Fibroblast of gingiva (primary cell): ENCODE data around the gene NPFFR1.
"Not testable (repeated sequence)": the region's sequence is repeated elsewhere in the genome, so short reads cannot be mapped to it uniquely, and the experiment has no call there.

Experiments
- DNase-seq: peaks from one replicate; pipeline ENCODE4 v3.0.0-alpha.2; 2011; ENCODE audit warnings: low read depth

The NPFFR1 gene

GRCh38 chr10:70285476-70285831 lies 1.6 kb upstream of the NPFFR1 start:
- no peak for DNase-seq

DNA sequence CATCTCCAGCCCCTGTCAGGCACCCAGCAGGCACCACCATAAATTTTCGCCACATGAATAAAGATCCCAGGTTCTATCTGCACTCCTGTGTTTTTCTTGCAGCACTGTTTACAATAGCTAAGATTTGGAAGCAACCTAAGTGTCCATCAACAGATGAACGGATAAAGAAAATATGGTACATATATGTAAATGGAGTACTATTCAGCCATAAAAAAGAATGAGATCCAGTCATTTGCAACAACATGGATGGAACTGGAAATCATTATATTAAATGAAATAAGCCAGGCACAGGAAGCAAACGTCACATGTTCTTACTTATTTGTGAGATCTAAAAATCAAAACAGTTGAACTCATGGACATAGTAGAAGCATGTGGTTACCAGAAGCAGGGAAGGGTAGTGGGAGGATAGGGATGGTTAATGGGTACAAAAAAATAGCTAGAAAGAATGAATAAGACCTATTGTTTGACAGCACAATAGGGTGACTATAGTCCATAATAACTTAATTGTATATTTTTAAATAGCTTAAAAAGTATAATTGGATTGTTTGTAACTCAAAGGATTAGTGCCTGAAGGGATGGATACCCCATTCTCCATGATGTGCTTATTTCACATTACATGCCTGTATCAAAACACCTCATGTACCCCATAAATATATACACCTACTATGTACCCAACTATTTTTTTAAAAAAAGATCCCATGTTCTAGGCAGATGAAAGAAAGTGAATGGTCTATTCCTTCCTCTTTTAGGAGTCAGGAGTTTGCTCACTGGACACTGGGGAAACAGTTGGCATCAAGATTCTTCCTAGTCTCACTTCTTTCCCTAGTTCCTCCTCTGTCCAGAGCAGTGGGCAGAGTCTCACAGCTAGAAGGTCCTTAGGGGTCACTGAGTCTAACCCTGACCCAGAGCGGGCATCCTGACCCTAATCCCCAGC lies 1.0 kb upstream of the NPFFR1 start:
- DNase-seq = no peak

DNA sequence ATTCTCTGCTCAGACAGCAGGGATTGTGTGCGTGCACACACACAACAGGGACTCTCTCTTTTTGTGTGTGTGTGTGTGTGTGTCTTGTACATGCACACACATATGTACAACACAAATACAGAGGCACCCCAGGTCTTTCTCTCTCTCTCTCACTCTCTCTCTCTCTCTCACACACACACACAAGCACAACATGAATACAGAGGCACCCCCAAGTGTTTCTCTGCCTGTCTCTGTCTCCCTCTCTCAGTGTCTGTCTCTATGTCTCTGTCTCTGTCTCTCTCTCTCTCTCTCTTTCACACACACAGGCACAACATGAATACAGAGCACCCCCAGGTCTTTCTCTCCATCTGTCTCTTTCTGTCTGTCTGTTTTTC lies 746 bp downstream of the NPFFR1 start:
- DNase-seq = no peak

DNA sequence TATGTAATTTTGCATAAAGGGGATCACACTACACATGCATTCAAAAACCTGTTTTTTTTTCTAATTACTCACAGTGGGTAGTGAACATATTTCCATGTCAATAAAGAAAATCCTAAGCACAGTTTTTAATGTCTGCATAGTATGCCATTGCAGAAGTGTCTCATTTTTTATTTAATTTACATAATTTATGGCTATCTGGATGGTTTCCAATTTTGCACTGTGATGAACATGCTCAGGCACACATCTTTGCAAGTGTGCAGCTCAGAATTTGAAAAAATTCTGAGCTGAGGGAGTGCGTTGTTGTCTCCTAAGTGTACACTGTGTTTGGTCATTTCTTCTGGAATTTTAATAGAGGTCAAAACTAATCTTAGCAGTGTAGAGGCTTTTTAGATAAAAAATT lies 2.2 kb downstream of the NPFFR1 start:
- DNase-seq = no peak

DNA sequence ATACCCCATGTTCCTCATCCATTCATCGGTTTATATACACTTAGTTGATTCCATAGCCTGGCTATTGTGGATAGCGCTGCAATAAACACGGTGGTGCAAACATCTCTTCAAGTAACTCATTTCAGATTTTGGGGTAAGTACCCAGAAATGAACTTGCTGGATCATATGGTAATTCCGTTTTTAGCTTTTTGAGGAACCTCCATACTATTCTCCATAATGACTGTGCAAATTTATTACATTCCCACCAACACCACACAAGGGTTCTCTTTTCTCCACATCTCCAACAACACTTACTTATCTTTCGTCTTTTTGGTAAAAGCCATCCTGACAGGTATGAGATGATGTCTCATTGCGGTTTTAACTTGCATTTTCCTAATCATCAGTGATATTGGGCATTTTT lies 3.7 kb downstream of the NPFFR1 start:
- no peak for DNase-seq

GRCh38 chr10:70277396-70278030 lies 6.3 kb downstream of the NPFFR1 start:
- DNase-seq = no peak

DNA sequence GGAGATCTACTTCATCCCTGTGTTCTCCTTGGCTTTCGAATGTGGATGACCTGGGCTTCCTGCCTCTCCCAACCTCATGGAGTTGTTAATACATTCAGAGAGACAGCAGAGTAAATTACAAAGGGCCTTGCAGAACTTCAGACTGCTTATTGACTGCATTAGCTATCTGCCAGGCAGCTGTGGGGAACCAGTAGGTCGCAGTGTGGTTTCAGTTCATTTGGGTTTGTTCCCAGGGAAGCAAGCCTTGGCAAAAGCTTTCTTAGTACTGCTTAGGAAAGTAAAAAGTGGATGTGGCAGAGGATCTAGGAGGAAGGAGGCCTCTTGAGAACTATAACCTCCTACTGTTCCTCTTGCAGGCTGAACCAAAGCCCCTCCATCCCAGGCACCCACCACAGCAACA lies 9.2 kb downstream of the NPFFR1 start:
- DNase-seq = peak; percentile 88

DNA sequence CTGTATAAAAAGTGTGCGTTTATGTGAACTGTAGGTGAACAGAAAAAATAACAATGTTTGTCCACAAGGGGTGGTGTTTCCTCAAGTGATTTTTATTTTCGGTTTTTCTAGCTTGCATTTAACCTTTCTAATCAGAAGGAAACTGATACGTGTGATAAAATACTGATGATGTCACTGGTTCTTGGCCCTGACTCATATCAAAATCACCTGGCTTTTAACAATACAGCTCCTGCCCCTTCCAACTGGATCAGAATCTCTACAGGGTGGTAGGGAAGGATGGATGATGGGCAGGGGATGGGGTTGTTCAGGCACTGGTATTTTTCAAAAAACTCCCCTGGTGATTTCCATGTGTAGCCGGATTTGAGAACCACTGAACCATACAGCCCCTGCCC lies 10.9 kb downstream of the NPFFR1 start:
- no peak for DNase-seq

DNA sequence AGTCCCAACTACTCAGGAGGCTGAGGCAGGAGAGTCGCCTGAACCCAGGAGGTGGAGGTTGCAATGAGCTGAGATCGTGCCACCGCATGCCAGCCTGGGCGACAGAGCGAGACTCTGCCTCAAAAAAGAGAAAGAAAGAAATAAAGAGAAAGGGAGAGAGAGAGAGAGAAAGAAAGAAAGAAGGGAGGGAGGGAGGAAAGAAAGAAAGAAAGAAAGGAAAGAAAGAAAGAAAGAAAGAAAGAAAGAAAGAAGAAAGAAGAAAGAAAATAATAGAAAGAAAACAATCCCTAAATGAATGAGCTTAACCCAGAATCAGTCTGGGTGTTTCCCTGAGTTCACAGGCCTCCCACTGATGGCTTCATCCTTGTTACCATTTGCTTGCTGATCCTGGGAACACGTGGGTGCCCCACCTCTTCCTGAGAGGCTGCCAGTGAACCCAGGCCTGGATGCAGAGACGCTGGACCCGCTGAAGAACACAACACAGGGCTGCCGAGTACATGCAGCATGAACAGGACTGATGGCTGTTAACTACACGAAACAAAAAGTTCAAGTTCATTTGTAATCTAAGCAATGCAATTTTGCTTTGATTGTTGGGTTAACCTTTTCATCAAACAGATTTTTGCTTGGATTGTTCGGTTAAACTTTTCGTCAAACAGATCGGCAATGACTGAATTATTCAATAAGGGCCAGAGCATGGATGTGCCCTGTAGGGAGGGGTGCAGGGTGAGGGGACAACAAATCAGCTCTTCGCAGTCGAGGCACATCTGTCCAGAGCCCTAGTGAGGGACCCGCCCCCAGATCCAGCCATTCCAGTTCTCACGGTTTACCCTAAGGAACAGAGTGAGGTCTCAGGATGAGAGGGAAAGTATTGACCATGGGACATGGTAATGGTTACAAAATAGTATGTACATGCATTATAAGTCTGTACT lies 11.5 kb downstream of the NPFFR1 start:
- no peak for DNase-seq

GRCh38 chr10:70270952-70271351 lies 12.9 kb downstream of the NPFFR1 start:
- no peak for DNase-seq

GRCh38 chr10:70269741-70270140 lies 14.1 kb downstream of the NPFFR1 start:
- DNase-seq = no peak

DNA sequence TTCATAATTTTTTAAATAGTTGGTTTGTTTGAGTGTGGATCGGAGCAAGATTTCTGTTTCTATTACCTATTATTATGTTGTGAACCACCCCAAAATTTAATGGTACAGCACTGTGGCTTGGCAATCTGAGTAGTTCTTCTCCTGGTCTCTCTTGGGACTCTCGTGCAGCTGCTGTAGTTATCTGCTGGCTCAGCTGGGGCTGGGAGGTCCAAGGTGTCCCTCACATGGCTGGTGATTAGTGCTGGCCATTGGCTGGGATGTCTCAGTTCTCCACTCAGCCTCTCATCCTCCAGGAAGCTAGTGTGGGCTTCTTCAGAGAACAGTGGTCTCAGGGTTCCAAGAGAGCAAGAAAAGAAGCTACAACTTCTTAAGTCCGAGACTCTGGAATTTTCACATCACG lies 15.4 kb downstream of the NPFFR1 start:
- no peak for DNase-seq

DNA sequence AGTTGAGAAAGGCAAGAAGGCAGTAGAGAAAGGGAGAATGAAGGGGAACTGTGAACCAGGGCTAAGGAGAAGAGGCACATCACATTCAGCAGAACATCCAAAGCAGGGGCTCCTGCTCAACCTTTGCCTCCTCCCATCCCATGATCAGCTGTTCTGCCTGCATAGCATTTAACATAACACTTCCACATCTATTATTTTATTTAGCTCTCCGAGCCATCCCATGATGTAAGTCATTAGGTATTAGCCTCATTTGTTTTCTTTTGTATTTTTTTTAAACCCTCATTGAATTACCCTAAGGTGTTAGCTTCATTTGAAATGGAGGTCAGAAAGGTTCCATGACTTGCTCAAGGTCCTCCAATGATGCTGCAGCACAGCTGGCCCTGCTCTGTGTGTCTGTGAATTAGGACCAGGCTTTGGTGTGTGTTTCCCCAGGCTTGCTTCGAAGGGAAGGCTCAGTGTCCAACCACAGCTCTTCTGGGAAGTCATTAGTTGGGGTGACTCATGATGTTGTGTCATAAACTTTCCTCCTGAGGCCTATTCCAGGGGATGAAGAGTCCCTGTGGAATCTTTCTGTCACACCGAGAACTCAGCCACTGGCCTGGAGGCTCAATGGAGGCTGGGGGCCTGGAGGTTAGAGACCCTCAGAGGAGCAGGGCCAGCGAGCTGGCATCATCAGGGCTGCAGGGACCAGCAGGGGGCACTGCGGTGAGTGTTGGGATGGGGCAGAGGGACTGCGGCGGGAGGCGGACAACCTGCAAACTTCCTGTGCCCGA lies 16.5 kb downstream of the NPFFR1 start:
- DNase-seq = peak; percentile 92

DNA sequence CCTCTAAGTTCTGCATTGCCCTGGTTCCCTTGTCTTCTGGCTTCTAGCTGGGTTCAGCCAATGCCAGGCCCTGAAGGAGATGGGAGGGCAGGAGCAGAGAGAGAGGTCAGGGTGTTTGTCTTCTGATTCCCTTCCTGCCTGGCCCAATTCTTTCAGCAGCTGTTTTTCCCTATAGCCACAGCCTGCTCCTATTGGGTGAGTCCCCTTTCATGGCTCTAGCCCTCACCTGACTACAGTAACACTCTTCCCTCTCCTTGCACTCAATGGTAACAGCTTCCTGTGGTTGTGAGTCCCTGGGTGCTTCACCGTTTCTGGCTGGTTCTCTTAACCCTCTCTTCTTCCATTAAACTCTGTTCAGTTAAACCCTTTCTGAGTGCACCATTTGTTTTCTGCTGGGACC lies 17.1 kb downstream of the NPFFR1 start:
- DNase-seq = no peak

DNA sequence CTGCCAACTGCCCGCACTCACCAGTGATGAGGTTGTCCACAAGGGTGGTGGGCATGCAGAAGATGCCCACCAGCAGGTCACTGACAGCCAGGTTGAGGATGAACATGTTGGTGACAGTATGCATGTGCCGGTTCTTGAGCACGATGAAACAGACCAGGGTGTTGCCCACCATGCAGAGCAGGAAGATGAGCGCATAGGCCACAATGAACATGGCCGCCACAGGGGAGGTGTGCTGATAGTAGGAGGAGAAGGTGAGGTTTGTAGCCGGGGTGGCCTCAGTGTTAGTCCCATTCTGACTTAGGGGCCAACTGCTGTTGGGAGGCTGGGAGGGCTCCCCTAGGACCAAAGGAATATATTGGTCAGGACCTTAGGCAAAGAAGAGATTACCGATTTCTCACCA lies 17.7 kb downstream of the NPFFR1 start:
- DNase-seq = no peak

DNA sequence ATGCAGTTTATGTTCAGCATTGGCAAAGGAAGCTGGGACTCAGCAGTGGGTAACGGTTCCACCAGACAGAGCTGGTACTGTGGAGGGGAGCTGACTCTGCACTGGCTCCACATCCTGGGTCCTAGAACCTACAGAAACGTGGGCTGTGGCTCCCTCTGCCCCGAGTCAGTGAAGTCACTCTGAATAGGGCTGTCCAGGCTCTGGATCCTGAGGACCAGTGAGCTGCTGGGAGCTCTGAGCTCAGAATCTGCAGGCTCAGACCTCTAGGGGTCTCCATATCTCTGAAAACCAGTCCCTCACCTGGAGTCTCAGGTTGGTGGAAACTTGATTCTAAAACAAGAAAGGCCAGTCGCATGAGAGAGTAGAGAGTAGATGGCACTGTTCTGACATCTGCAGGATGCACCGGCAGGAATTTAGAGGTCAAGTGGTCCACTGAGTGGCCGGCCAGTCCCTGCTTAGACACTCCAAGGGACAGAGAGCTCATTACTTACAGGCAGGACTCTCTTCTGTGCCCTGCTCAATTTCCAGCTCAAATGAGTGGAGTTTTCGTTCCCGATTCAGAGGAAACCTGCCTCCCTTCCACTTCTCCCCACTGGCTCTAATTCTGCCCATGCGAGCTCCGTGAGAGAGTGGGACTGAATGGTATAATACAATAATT lies 18.6 kb downstream of the NPFFR1 start:
- DNase-seq = no peak

DNA sequence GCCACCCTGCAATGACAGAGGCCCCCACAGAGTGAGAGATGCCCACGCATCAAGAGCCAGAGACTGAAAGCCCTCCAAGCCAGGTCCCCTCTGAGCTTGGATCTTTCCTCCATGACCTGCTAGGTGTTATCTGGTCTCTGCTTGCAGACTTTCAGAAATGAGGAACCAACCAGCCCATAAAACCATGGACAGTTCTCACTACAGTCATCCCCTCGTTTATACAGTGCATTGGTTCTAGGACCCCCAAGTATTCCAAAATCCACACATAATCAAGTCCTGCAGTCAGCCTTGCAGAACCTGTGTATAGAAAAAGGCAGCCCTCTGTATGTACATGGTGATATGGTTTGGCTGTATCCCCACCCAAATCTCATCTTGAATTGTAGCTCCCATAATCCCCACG lies 23.1 kb downstream of the NPFFR1 start:
- no peak for DNase-seq

DNA sequence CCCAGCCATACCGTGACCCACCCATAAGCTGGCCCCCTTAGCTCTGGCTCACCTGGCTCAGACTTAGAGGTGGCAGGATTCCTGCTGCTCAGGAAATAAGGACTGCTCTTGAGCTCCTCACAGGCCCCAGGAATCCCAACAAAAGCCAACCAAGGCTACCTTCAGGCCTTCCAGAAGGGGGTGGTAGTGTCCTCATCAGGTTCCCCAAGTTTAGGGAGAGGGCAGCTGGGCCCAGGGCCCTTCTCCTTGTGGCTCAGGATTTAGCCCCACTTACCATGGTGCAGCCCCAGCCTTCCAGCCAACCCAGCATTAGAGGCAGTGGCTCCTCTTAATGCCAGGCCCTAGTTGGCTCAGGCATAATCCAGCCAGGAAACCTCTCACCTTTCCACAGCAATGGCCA lies 23.5 kb downstream of the NPFFR1 start:
- no peak for DNase-seq

GRCh38 chr10:70258216-70258615 lies 25.6 kb downstream of the NPFFR1 start:
- no peak for DNase-seq

DNA sequence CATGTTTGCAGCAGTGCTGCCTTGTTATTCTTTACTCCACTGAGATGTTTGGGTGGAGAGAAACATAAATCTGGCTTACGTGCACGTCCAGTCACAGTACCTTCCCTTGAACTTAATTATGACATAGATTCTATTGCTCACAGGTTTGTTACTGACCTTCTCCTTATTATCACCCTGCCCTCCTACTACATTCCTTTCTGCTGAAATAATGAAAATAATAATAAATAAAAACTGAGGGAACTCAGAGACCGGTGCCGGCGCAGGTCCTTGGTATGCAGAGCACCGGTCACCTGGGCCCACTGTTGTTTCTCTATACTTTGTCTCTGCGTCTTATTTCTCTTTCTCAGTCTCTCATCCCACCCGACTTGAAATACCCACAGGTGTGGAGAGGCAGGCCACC lies 26.0 kb downstream of the NPFFR1 start:
- DNase-seq = not testable (repeated sequence)

- no peak for DNase-seq
Observed at GRCh38 chr10:70256463-70256862, 27.3 kb downstream of the NPFFR1 start.
